Astrocyte (in vitro differentiated cells and primary cell): ENCODE results near the gene CCDC81. TPM values are rescaled to one million over a fixed set of nuclear protein-coding genes. Genes with fewer than 3 reads are reported as not detected.

ENCODE experiments used
- DNase-seq: peaks from one replicate; pipeline ENCODE4 v3.0.0-alpha.2; 2010; ENCODE audit warnings: low read depth
- FAIRE-seq: peaks from 2 replicates; lab custom pipeline; 2011; peaks lifted over from hg19 to GRCh38; lab: Jason Lieb, UNC
- H2AFZ ChIP-seq: 2 replicates; pipeline ENCODE4 v1.6.0; 2012; ENCODE audit warnings: low read depth, low read length, inconsistent platforms
- H3K27ac ChIP-seq: 2 replicates; pipeline ENCODE4 v1.5.1; 2011; ENCODE audit warnings: low read depth, low read length, inconsistent platforms
- H3K27me3 ChIP-seq: 2 replicates; pipeline ENCODE4 v1.6.0; 2011; ENCODE audit warnings: low read length, inconsistent platforms; ENCODE audit not compliant: insufficient read depth
- H3K36me3 ChIP-seq: 2 replicates; pipeline ENCODE4 v1.5.1; 2011; ENCODE audit warnings: low read length, inconsistent platforms; ENCODE audit not compliant: insufficient read depth
- H3K4me1 ChIP-seq: 2 replicates; pipeline ENCODE4 v1.5.1; 2011; ENCODE audit warnings: low read length, inconsistent platforms; ENCODE audit not compliant: insufficient read depth
- H3K4me2 ChIP-seq: 2 replicates; pipeline ENCODE4 v1.6.0; 2012; ENCODE audit warnings: low read length, inconsistent platforms
- H3K4me3 ChIP-seq: 2 replicates; pipeline ENCODE4 v1.5.1; 2011; ENCODE audit warnings: low read depth, mild to moderate bottlenecking, low read length, inconsistent platforms; ENCODE audit not compliant: insufficient read depth
- H3K79me2 ChIP-seq: 2 replicates; pipeline ENCODE4 v1.6.0; 2012; ENCODE audit warnings: mild to moderate bottlenecking, low read length, inconsistent platforms; ENCODE audit not compliant: insufficient read depth
- H3K9ac ChIP-seq: 2 replicates; pipeline ENCODE4 v1.6.0; 2012; ENCODE audit warnings: mild to moderate bottlenecking, low read length, inconsistent platforms
- H3K9me3 ChIP-seq: 2 replicates; pipeline ENCODE4 v1.5.1; 2012; ENCODE audit warnings: low read depth, mild to moderate bottlenecking, low read length, inconsistent platforms; ENCODE audit not compliant: insufficient read depth
- H4K20me1 ChIP-seq: 2 replicates; pipeline ENCODE4 v1.6.0; 2012; ENCODE audit warnings: low read length, inconsistent platforms; ENCODE audit not compliant: insufficient read depth
- H3K27ac Mint-ChIP-seq: one replicate; pipeline ENCODE4 v1.8.0; 2021; ENCODE audit warnings: mild to moderate bottlenecking, mixed read lengths; ENCODE audit not compliant: unreplicated experiment
- H3K27me3 Mint-ChIP-seq: one replicate; pipeline ENCODE4 v1.8.0; 2021; ENCODE audit warnings: low read depth, mixed read lengths; ENCODE audit not compliant: unreplicated experiment
- H3K36me3 Mint-ChIP-seq: one replicate; pipeline ENCODE4 v1.8.0; 2021; ENCODE audit warnings: low read depth, mixed read lengths; ENCODE audit not compliant: unreplicated experiment
- H3K4me1 Mint-ChIP-seq: one replicate; pipeline ENCODE4 v1.8.0; 2021; ENCODE audit warnings: low read depth, mixed read lengths; ENCODE audit not compliant: unreplicated experiment
- H3K4me3 Mint-ChIP-seq: one replicate; pipeline ENCODE4 v1.8.0; 2021; ENCODE audit warnings: mild to moderate bottlenecking, moderate library complexity, mixed read lengths; ENCODE audit not compliant: unreplicated experiment
- H3K9me3 Mint-ChIP-seq: one replicate; pipeline ENCODE4 v1.8.0; 2021; ENCODE audit warnings: mild to moderate bottlenecking, mixed read lengths; ENCODE audit not compliant: unreplicated experiment
- CTCF ChIP-seq: IDR thresholded peaks from 2 replicates; pipeline ENCODE4 v1.5.1; 2011; ENCODE audit warnings: low read depth, mild to moderate bottlenecking, inconsistent platforms, low read length, moderate library complexity; ENCODE audit not compliant: insufficient read depth
- EZH2 ChIP-seq: IDR thresholded peaks from 2 replicates; pipeline ENCODE4 v1.6.1; 2012; ENCODE audit warnings: mild to moderate bottlenecking, low read length, inconsistent platforms; ENCODE audit not compliant: insufficient read depth
- total RNA-seq: library from RNA; stranded (reverse); gene quantifications from 2 replicates; pipeline ENCODE4 v1.2.1, GENCODE V29; 2021

Gene CCDC81
- total RNA-seq, 1 donor from 2014 or later = 4.3 TPM

DNA sequence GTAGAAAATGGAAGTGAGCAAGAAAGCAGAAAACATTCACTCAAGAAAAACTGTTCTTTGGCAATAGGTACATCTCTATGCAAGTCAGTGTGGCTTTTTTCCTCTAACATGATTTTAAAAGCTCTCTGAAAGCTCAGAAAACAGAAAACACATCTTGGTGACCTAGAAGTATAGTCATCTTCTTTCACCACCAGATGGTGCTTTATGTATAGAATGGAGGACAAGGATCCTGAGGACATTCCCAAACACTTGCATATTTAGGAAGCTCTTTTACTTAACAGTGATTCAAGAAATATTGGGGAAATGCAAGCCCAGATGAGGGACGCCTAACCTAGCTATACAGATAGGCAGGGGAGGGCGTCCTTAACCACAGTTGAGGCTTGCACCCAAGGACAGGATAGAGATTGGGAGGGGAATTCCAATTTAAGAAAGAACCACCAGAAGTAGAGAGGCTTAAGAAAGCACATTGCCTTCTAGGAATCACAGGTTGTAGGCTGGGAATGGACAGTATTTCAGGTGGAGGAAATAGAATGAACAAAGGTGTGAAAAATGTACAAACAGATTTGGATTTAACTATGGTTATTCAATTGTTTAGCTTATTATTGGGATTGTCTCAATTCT is 13.8 kb upstream of the CCDC81 start:
- Histone ChIP-seq H3K9ac (no peak overlapping the region), H3K4me3 (no peak overlapping the region), H3K4me1 (no peaks in the 10 kb centered on the region), H3K4me2 (no peak overlapping the region), H2AFZ (no peak overlapping the region), H3K79me2 (no peaks in the 10 kb centered on the region), H3K27me3 (no peaks in the 10 kb centered on the region), H4K20me1 (no peaks in the 10 kb centered on the region), H3K27ac (no peak overlapping the region), H3K9me3 (no peaks in the 10 kb centered on the region), H3K36me3 (no peaks in the 10 kb centered on the region)
- H3K4me1 Mint-ChIP-seq = peaks cover 9% of the 10 kb centered on the region
- peak; percentile 27 for DNase-seq
- H3K27ac Mint-ChIP-seq = no peak overlapping the region
- H3K36me3 Mint-ChIP-seq = no peaks in the 10 kb centered on the region
- TF ChIP-seq CTCF (peak; percentile 36), EZH2 (no peak)
- no peaks in the 10 kb centered on the region for H3K27me3 Mint-ChIP-seq
- no peaks in the 10 kb centered on the region for H3K9me3 Mint-ChIP-seq
- no peak overlapping the region for H3K4me3 Mint-ChIP-seq
- peak; percentile 56 for FAIRE-seq

DNA sequence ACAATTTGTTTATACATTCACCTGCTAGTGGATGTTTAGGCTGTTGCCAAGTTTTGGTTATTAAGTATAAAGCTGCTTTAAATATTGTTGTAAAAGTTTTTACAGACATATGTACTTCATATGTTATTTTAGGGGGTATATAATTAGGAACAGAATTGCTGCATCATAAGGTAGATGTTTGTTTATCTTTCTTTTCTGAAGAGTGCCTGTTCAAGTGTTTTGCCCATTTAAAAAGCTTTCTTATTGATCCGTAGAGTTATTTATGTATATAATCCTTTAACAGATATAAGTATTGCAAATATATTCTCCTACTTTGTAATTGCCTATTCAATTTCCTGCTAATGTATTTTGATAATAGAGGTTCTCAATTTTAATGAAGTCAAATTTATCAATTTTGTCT is 11.3 kb upstream of the CCDC81 start:
- Histone ChIP-seq H3K27ac (no peak overlapping the region), H3K9ac (no peak overlapping the region), H3K4me2 (no peak overlapping the region), H3K27me3 (no peaks in the 10 kb centered on the region), H3K79me2 (no peaks in the 10 kb centered on the region), H3K36me3 (no peaks in the 10 kb centered on the region), H3K4me1 (no peaks in the 10 kb centered on the region), H4K20me1 (no peaks in the 10 kb centered on the region), H2AFZ (no peak overlapping the region), H3K4me3 (no peak overlapping the region), H3K9me3 (no peaks in the 10 kb centered on the region)
- FAIRE-seq (no peak), DNase-seq (no peak)
- Mint-ChIP-seq H3K4me3 (no peak overlapping the region), H3K27me3 (no peaks in the 10 kb centered on the region), H3K27ac (no peak overlapping the region), H3K9me3 (no peaks in the 10 kb centered on the region), H3K4me1 (peaks cover 9% of the 10 kb centered on the region), H3K36me3 (no peaks in the 10 kb centered on the region)
- TF ChIP-seq CTCF (no peak), EZH2 (no peak)

GRCh38 chr11:86365546-86365945 is 9.1 kb upstream of the CCDC81 start:
- no peaks in the 10 kb centered on the region for H3K9me3 Mint-ChIP-seq
- Histone ChIP-seq H3K4me2 (no peak overlapping the region), H3K36me3 (no peaks in the 10 kb centered on the region), H3K27ac (no peak overlapping the region), H3K4me3 (no peak overlapping the region), H3K27me3 (no peaks in the 10 kb centered on the region), H3K79me2 (no peaks in the 10 kb centered on the region), H3K9me3 (no peaks in the 10 kb centered on the region), H3K9ac (no peak overlapping the region), H3K4me1 (no peaks in the 10 kb centered on the region), H4K20me1 (no peaks in the 10 kb centered on the region), H2AFZ (no peak overlapping the region)
- no peak overlapping the region for H3K27ac Mint-ChIP-seq
- no peaks in the 10 kb centered on the region for H3K27me3 Mint-ChIP-seq
- H3K36me3 Mint-ChIP-seq = no peaks in the 10 kb centered on the region
- H3K4me1 Mint-ChIP-seq = peaks cover 12% of the 10 kb centered on the region
- TF ChIP-seq EZH2 (no peak), CTCF (no peak)
- FAIRE-seq (no peak), DNase-seq (no peak)
- no peak overlapping the region for H3K4me3 Mint-ChIP-seq
